Thyroid gland (tissue), 4 donors: Measurements from ENCODE around the gene ARHGAP18. TPM values are rescaled to one million over a fixed set of nuclear protein-coding genes. Genes with fewer than 3 reads are reported as not detected.

Experiments
- DNase-seq, 2 donors: peaks; one replicate each; pipeline ENCODE4 v3.0.0-alpha.2; 2019
- H3K27ac ChIP-seq, 3 donors: fragments of 200-600 bp; sonication (generic); 1 replicate in 2 of 3; 2 replicates in 1 of 3; pipeline ENCODE4 v1.5.1; 2016 to 2019; ENCODE audit warnings: mild to moderate bottlenecking in 1 of 3, moderate library complexity in 1 of 3
- H3K27me3 ChIP-seq: fragments of 200-600 bp; sonication (generic); one replicate; pipeline ENCODE4 v1.5.1; 2019
- H3K36me3 ChIP-seq, 2 donors: fragments of 200-600 bp; sonication (generic); one replicate each; pipeline ENCODE4 v1.5.1; 2016 to 2019
- H3K4me1 ChIP-seq, 2 donors: fragments of 200-600 bp; sonication (generic); one replicate each; pipeline ENCODE4 v1.5.1; 2017 to 2019
- H3K4me3 ChIP-seq, 3 donors: fragments of 200-600 bp; sonication (generic); replicated peaks in 1 of 3; 1 replicate in 2 of 3; 2 replicates in 1 of 3; pipeline ENCODE4 v1.5.1; 2016; ENCODE audit warnings: mild to moderate bottlenecking in 1 of 3
- H3K9me3 ChIP-seq: fragments of 200-600 bp; sonication (generic); one replicate; pipeline ENCODE4 v1.5.1; 2017
- CTCF ChIP-seq, 6 experiments: fragments of 200-600 bp in 3 of 6; fragments of 450-650 bp in 3 of 6; sonication (generic) in 3 of 6; IDR thresholded peaks; one replicate each; pipeline ENCODE4 v1.5.1; 2016 to 2019; ENCODE audit warnings: antibody characterized with exemption in 6 of 6, mild to moderate bottlenecking in 2 of 6, inconsistent platforms in 1 of 6, moderate library complexity in 1 of 6
- POLR2A ChIP-seq, 2 donors: fragments of 450-650 bp; IDR thresholded peaks; one replicate each; pipeline ENCODE4 v1.6.1; 2017; ENCODE audit warnings: antibody characterized with exemption in 2 of 2, mild to moderate bottlenecking in 2 of 2, moderate library complexity in 1 of 2
- WGBS, 2 donors: methylation state at CpG; one replicate each; pipeline ENCODE4 v1.1.5; 2017; 5-methylcytosine and 5-hydroxymethylcytosine counted together
- intact Hi-C: fragments of 100-400 bp; cut with DNase I; formaldehyde crosslinking; loops from one replicate; pipeline ENCODE4 v1.15.1; 2023
- total RNA-seq, 4 donors: library from RNA; depleted of rRNA; stranded (reverse); fragments of >200 nt; gene quantifications; one replicate each; pipeline ENCODE4 v1.2.3, GENCODE V29; 2016

The ARHGAP18 gene
- total RNA-seq, 4 donors from 2014 or later = 26.5 to 31.6 (median 28.3) TPM

DNA sequence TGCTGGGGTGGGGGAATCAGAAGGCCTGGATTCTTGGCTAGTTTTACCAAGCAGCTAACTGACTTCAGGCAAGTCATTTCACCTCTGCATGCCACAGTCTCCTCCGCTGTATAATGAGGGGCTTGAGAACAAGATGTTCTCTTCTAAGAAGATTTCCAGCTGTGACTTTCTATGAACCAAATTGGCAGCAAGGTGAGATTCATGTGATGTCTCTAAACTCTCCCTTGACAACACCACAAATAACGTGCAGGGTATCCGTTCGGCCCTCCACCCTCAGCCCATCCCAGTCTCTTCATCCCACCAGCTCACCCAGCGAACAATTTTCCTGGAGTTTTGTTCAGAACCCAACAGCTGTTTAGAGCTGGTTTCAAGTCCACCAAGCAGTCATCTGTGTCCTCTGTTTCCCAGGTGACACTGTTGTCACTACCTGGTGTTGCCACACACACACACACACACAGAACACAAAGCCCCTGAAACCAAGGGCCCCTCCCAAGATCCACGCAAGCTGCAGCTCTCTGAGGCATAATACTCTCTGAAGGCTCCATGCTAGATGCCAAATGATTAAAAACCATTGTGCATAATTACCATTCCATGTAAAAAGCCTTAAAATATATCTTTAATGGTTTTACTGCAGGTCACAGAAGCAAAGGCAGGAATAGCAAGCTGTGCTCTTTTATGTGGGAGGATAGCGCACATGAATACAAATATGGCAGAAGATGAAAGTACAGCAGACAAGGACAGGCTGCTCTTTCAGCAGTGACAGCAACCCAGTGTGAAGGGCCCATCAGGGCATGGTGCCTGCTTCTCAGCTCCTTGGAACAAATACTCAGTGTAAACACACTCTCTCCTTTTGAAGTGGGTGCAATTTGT lies 48.2 kb downstream of the ARHGAP18 start:
- Histone ChIP-seq H3K4me3 (no peak overlapping the region), H3K36me3 (no peaks in the 10 kb centered on the region), H3K4me1 (peaks cover 38 to 53% of the 10 kb centered on the region in 2 donors), H3K27me3 (no peaks in the 10 kb centered on the region), H3K27ac (peak overlapping the region; percentile 19 to 64 (median 42)), H3K9me3 (no peaks in the 10 kb centered on the region)
- WGBS, 2 donors = 87 to 89% methylated on average over 7 of the region's 7 CpGs
- DNase-seq = peak; percentile 38 to 53
- intact Hi-C loops = no loop called here
- TF ChIP-seq CTCF (IDR thresholded peaks at IDR 0.05) = no peak
- TF ChIP-seq POLR2A (IDR thresholded peaks at IDR 0.05) = no peak

DNA sequence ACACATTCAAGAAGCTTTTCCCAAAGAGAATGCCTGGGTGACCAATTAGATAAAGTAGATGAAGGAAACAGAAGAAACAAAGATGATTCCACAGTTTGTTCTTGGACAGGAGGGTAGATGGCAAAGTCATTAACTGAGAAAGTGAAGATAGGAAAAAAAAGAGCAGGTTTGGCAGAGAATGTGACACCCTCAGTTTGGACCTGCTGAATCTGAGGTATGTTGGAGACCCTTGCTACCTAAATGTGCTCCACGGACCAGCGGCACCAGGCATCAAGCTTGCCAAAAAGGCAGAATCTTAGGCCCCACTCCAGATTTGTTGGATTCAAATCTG lies 49.7 kb downstream of the ARHGAP18 start:
- TF ChIP-seq POLR2A (IDR thresholded peaks at IDR 0.05) = no peak
- no peak for TF ChIP-seq CTCF (IDR thresholded peaks at IDR 0.05)
- peak in 1 of 2 donors; percentile 20 for DNase-seq
- WGBS, 2 donors = 43 to 44% methylated on average over 2 of the region's 2 CpGs
- intact Hi-C loops = no loop called here
- Histone ChIP-seq H3K9me3 (no peaks in the 10 kb centered on the region), H3K27ac (peak overlapping the region in 2 of 3 donors; percentile 29 to 50), H3K4me1 (peaks cover 35 to 49% of the 10 kb centered on the region in 2 donors), H3K27me3 (no peaks in the 10 kb centered on the region), H3K36me3 (no peaks in the 10 kb centered on the region), H3K4me3 (no peak overlapping the region)

DNA sequence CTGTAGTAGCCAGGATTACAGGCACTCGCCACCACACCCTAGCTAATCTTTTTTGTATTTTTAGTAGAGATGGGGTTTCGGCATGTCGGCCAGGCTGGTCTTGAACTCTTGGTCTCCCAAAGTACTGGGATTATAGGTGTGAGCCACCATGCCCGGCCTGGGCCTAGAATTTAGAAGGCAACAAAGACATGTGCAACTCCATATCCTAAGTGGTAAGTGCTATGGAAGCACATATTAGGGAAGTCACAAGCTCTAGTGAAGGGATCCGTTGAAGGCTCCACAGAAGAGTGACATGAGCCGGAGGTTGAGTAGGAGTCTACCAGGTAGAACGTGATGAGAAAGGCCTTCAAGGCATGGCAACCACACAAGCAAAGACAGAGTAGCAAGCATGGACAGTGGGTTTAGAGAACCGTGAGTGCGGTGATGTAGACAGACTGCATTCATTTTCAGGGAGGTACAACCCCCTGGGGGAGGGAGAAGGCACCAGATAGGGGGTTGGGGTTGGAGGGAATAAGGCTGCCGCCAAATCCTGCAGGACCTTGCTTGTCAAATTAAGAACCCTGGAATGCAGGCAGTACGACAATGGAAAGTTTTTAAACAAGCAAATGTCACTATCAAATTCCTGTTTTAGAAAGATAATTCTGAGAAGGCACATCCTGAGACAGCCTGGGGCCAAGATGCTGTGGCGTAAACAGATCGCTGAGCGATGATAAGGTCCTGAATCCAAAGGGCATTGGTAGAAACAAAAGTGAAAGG lies 50.2 kb downstream of the ARHGAP18 start:
- TF ChIP-seq CTCF (IDR thresholded peaks at IDR 0.05) (no peak), POLR2A (IDR thresholded peaks at IDR 0.05) (no peak)
- WGBS, 2 donors = 89 to 93% methylated on average over 14 of the region's 14 CpGs
- intact Hi-C loops = no loop called here
- Histone ChIP-seq H3K27me3 (no peaks in the 10 kb centered on the region), H3K9me3 (no peaks in the 10 kb centered on the region), H3K4me1 (peaks cover 32 to 44% of the 10 kb centered on the region in 2 donors), H3K4me3 (no peak overlapping the region), H3K27ac (peak overlapping the region in 2 of 3 donors; percentile 29 to 50), H3K36me3 (no peaks in the 10 kb centered on the region)
- DNase-seq = peak in 1 of 2 donors; percentile 15

DNA sequence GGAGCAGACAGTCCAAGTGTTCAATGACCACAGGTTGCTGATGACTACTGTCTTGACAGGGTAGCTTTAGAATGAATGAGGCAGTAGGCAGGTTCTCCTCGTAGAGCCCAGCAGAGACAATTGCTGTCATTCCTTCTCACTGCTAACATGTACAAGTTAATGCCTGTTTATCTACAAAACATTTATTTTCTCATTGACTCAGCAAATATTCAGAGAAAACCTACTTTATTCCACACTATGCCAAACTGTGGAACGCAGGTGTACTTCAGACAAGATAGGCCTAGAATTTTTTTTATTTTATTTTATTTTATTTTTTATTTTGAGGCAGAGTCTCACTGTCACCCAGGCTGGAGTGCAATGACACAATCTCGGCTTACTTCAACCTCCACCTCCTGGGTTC lies 50.8 kb downstream of the ARHGAP18 start:
- peaks cover 26 to 38% of the 10 kb centered on the region in 2 donors for H3K4me1 ChIP-seq
- H3K9me3 ChIP-seq = no peaks in the 10 kb centered on the region
- no peak for DNase-seq
- H3K27me3 ChIP-seq = no peaks in the 10 kb centered on the region
- intact Hi-C loops = no loop called here
- no peak overlapping the region for H3K27ac ChIP-seq
- H3K36me3 ChIP-seq = no peaks in the 10 kb centered on the region
- TF ChIP-seq CTCF (IDR thresholded peaks at IDR 0.05) (no peak), POLR2A (IDR thresholded peaks at IDR 0.05) (no peak)
- H3K4me3 ChIP-seq = no peak overlapping the region
- 95 to 96% methylated on average over 3 of the region's 3 CpGs for WGBS, 2 donors

DNA sequence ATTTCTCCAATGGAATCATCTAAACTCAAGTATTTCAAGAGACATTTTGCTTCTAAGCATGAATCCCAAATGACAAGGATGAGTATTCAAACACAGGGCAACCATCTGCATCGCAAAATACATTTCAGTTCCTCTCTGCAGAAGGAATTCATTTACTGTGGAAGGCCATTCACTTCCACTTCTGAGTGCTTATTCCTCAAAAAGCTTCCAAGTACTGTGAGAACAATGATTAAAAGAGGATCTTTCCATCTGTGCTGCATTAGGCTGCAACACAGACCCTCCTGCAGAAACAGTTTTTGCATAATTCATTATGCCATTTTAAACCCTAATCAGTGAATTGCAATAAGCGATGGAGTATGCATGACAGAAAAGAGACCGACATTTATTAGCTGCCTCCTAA lies 52.5 kb downstream of the ARHGAP18 start:
- intact Hi-C loops = no loop called here
- WGBS, 2 donors = 84 to 85% methylated on average over 3 of the region's 3 CpGs
- H3K4me3 ChIP-seq = no peak overlapping the region
- no peak overlapping the region for H3K27ac ChIP-seq
- TF ChIP-seq POLR2A (IDR thresholded peaks at IDR 0.05) = no peak
- no peaks in the 10 kb centered on the region for H3K27me3 ChIP-seq
- H3K9me3 ChIP-seq = no peaks in the 10 kb centered on the region
- no peaks in the 10 kb centered on the region for H3K36me3 ChIP-seq
- peaks cover 24 to 26% of the 10 kb centered on the region in 2 donors for H3K4me1 ChIP-seq
- DNase-seq = no peak
